Jurkat, Clone E6-1 (cell line): Measurements from ENCODE around the gene BRD3.

Experiments
- DNase-seq: peaks from one replicate; pipeline ENCODE4 v3.0.0-alpha.2; 2011; ENCODE audit warnings: low read depth, low spot score
- H3K4me3 ChIP-seq: 2 replicates; pipeline ENCODE4 v1.5.1; 2011; ENCODE audit warnings: mild to moderate bottlenecking, low read length, control low read depth, moderate library complexity

The BRD3 gene

GRCh38 chr9:134028076-134028475 is 39.8 kb downstream of the BRD3 start:
- DNase-seq: no peak
- H3K4me3 ChIP-seq: no peak overlapping the region

GRCh38 chr9:134027561-134027960 is 40.3 kb downstream of the BRD3 start:
- no peak for DNase-seq
- no peak overlapping the region for H3K4me3 ChIP-seq

GRCh38 chr9:134026981-134027380 is 40.8 kb downstream of the BRD3 start:
- no peak for DNase-seq
- H3K4me3 ChIP-seq: no peak overlapping the region

- no peak for DNase-seq
- no peak overlapping the region for H3K4me3 ChIP-seq
Observed at GRCh38 chr9:134026581-134026980, 41.2 kb downstream of the BRD3 start.

- H3K4me3 ChIP-seq: peak overlapping the region; percentile 80
- peak; percentile 34 for DNase-seq
Observed at GRCh38 chr9:134025606-134026541, 42.0 kb downstream of the BRD3 start.

- peak; percentile 97 for DNase-seq
- peak within 1 kb of the TSS; percentile 80 for H3K4me3 ChIP-seq
Observed at GRCh38 chr9:134024828-134025605, 42.8 kb downstream of the BRD3 start, which contains the start of gene BRD3OS. BRD3OS (plus strand) TSS chr9:134025481; CDS start chr9:134026748, 1,267 bp downstream.

- peak overlapping the region; percentile 43 for H3K4me3 ChIP-seq
- no peak for DNase-seq
Observed at GRCh38 chr9:134024214-134024792, 43.5 kb downstream of the BRD3 start.

GRCh38 chr9:134014946-134015345 is 52.9 kb downstream of the BRD3 start:
- DNase-seq: no peak
- no peak overlapping the region for H3K4me3 ChIP-seq

- H3K4me3 ChIP-seq: no peak overlapping the region
- no peak for DNase-seq
Observed at GRCh38 chr9:134011401-134011800, 56.4 kb downstream of the BRD3 start.

GRCh38 chr9:134010310-134011173 is 57.3 kb downstream of the BRD3 start:
- DNase-seq: no peak
- no peak overlapping the region for H3K4me3 ChIP-seq

- no peak overlapping the region for H3K4me3 ChIP-seq
- DNase-seq: no peak
Observed at GRCh38 chr9:134007571-134007970, 60.3 kb downstream of the BRD3 start.

- no peak overlapping the region for H3K4me3 ChIP-seq
- DNase-seq: no peak
Observed at GRCh38 chr9:134007150-134007549, 60.7 kb downstream of the BRD3 start.

GRCh38 chr9:134005381-134005780 is 62.4 kb downstream of the BRD3 start:
- DNase-seq: no peak
- no peak overlapping the region for H3K4me3 ChIP-seq

GRCh38 chr9:134004881-134005280 is 62.9 kb downstream of the BRD3 start:
- no peak overlapping the region for H3K4me3 ChIP-seq
- no peak for DNase-seq

- no peak for DNase-seq
- H3K4me3 ChIP-seq: no peak overlapping the region
Observed at GRCh38 chr9:134004131-134004873, 63.5 kb downstream of the BRD3 start.

- no peak for DNase-seq
- no peak overlapping the region for H3K4me3 ChIP-seq
Observed at GRCh38 chr9:134003237-134003636, 64.6 kb downstream of the BRD3 start.

- H3K4me3 ChIP-seq: no peak overlapping the region
- DNase-seq: no peak
Observed at GRCh38 chr9:134002796-134003195, 65.0 kb downstream of the BRD3 start.

- no peak for DNase-seq
- no peak overlapping the region for H3K4me3 ChIP-seq
Observed at GRCh38 chr9:133999851-134000265, 68.0 kb downstream of the BRD3 start.
